ENCODE measurements around the gene EPSTI1.
"Not testable (repeated sequence)": the region's sequence is repeated elsewhere in the genome, so short reads cannot be mapped to it uniquely, and the experiment has no call there.

The EPSTI1 gene

DNA sequence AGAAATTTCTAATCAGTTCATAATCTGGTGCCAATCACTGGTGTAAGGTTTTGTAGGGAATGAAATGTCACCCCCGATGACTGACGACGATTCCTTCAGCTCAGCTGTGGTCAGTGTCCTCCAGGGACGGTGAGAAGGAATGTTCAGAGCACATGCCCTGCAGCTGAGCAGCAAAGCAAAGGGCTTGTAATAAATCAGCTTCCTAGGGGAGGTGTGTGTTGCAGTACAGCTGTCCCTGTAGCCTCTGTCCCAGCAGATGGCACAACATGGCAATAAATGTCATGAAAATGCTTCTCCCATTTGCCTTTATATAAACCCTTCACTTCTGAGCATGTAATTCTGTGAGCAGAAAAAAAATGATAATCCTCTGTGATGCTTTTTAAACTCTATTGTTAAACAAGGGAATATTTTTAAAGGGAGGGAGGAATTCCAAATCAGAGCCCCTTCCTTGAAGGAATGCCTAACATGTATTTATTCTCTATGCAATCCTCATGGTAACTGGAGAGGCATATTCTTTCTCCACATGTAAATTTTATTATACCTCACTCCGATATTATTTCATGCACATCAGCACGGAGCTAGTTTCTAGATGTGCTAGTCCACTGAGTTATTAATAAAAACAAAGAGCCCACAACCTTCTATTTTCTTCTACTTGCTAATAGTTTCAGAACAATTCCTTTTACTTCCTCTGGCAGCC, 108.1 kb downstream of the EPSTI1 start:
- peak in 1 of 2 experiments; percentile 5 for DNase-seq

DNA sequence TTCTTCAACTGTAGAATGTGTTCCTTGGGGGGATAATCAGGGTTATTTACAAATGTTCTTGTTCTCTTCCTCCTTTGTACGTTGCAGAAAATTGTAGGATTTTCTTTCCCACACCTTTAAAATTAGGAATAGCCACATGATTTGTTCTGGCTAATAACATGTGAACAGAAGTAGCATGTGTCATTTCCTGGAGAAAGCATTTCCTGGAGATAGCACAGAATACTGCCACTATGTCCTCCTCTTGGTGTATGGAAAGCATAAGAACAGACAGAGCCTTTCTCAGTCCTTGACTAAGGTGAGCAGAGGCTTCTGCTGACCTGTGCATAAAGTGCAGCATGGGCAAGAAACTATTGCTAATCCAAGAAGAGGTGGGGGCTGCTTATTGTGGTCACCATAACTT, 108.9 kb downstream of the EPSTI1 start:
- DNase-seq = no peak

GRCh38 chr13:42880056-42880605, 111.9 kb downstream of the EPSTI1 start:
- DNase-seq = no peak

GRCh38 chr13:42878721-42879120, 113.3 kb downstream of the EPSTI1 start:
- no peak for DNase-seq

DNA sequence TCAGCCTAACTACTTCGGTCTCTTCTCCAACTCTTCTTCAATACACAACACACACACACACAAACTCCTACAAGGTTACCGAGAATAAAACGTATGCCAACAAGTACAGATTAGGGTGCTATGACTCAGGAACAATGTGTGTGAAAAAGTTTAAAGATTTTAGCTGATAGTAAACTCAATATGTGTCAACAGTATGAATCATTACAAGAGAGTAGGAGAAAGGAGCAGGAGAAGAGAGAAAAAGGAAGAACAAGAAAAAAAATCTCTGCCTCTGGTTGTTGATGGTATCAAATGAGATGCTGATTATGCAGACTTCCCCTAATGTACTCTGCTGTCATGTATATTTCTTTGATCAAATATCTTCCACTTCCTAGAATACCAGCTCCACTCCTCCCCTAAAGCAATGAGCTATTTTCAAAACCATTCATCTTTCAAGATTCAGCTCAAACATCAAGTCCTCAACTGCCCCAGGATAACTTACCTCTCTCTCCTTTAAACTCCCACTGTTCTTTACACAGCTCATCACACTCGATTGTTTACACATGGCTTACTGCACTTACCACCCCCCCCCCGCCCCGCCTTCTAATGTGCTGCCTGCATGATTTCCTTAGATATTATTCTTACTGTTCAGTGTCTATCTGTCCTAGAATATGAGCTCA, 115.0 kb downstream of the EPSTI1 start:
- no peak for DNase-seq

GRCh38 chr13:42876270-42876714, 115.7 kb downstream of the EPSTI1 start:
- no peak for DNase-seq

- DNase-seq = no peak
Observed at GRCh38 chr13:42875475-42876269, 116.4 kb downstream of the EPSTI1 start.

DNA sequence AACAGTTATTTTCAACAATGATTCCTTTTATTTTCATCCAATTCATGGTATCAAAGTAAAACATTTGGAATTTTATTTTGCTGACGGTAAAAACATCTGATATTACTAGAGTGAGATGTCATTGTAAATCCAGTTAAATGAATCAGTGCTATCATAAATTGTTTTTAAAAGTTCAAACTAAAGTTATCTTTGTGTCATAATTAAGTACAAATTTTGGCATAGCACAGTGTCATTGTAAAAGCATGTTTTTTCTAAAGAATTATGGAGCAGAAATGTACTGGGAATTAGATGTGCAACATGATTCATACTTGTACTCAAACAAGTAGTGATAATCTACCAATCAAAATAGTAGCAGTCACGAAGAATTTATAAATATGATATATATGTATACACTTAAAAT, 117.8 kb downstream of the EPSTI1 start:
- DNase-seq = no peak

DNA sequence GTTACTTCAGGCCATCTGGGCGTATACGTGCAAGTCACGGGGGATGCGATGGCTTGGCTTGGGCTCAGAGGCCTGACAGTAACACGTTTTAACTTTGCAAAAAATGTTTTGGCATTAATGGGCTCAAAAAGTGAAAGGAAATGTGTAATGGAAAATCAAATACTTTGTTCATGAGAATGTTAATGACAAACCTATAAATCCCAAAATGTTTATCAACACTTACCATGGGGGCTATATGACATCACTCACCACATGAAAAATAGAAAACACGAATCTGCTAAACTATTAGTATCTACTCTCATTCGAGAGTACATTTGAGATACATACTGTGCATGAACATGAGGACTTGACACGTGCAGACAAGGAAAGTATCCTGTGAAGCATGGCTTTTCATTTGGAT, 119.0 kb downstream of the EPSTI1 start:
- DNase-seq = no peak

DNA sequence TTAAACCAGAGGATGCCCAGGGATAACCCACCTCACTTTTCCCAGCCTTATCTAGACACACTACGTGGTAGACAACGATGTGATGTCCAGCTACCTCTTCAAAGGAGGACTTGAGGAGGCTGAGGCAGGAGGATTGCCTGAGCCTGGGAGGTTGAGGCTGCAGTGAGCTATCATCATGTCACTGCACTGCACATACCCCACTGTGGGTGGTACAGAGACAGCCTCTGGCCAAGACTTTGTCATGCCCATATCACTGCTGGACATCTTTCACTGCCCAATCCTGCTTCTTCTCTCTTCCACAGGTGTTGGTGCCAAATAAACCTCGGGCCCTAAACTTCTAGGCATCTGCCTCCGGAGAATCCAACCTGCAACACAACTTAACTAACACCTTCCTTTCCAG, 124.8 kb downstream of the EPSTI1 start:
- DNase-seq = no peak

GRCh38 chr13:42865768-42866102, 126.3 kb downstream of the EPSTI1 start:
- DNase-seq = no peak

- no peak for DNase-seq
Observed at GRCh38 chr13:42864952-42865767, 126.9 kb downstream of the EPSTI1 start.

DNA sequence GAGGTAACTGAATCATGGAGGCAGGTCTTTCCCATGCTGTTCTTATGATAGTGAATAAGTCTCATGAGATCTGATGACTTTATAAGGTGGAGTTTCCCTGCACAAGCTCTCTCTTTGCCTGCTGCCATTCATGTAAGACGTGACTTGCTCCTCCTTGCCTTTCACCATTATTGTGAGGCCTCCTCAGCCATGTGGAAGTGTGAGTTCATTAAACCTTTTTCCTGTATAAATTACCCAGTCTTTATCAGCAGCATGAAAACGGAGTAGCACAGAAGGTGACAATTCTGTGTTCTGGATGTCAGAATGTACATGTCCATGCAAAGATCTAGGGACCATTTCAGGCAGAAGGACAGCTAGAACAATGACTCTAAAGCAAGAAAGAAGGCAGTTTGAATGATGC, 129.7 kb downstream of the EPSTI1 start:
- not testable (repeated sequence) for DNase-seq

DNA sequence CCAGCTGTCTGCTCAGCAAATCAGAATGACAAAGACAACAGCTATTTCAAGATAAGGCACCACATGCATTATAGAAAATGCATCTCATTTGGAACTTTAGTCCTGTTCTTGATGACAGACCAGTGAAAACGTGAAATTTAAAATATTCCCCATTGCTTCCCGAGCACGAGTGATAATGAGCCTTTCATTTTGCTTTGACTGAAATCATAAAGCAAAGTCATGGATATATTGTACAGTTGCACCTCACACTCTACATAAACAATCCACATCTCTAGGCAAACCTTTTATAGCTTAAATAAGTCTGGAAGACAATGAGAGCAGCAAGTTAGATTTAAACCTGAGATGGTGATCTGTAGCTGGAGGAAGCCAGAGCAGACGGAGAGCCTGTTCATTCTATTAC, 131.6 kb downstream of the EPSTI1 start:
- DNase-seq = no peak

DNA sequence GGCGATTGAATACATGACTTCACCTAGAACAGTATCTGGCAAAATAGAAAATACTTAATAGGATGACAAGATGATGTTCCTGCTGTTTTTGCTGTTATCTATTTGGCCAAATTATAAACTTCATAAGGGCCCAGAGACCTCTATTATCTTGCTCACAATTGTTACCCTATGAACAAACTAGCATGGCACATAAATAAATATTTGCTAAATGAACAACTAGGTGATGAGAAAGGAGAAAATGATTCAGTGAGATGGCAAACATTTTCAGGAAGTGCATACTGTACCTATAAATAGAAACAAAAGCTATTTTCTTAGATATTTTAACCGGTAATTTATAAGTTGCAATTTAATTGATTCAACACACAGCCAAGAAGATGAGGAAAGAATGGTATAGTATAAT, 132.3 kb downstream of the EPSTI1 start:
- DNase-seq = no peak

DNA sequence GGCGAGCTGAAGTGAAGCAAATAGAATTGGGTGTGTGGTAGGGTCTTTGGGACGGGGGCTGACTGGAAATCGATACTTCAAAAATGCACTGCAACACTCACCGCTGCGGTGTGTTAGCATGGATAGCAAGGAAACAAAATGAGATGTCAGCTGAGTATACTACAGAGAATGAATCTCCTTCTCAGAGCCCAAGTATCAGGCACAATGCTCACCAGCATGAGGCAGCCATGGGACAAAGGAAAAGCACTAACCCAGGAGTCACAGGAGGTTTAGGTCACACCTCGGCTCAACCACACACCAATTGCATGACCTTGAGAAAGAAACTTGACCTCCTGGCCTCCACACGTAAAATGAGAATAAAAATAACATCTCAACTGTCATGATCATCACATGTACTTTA, 136.6 kb downstream of the EPSTI1 start:
- DNase-seq = no peak

DNA sequence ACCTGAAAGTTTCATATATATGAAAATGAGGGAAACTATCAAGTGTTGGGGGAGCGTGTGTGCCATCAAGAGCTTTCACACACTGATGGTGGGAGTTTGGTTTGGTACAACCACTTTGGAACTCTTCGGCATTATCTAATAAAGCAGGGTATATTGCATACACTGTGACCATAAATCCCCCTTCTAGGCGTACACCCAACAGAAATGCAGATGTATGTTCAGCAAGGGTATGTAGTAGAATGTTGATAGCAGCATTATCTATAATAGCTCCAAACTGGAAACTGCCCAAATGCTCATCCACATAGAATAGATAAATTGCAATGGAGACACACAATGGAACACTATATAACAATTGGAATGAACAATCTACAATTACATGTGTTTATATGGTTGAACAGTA, 139.9 kb downstream of the EPSTI1 start:
- DNase-seq = no peak

- no peak for DNase-seq
Observed at GRCh38 chr13:42849200-42849599, 142.8 kb downstream of the EPSTI1 start.

DNA sequence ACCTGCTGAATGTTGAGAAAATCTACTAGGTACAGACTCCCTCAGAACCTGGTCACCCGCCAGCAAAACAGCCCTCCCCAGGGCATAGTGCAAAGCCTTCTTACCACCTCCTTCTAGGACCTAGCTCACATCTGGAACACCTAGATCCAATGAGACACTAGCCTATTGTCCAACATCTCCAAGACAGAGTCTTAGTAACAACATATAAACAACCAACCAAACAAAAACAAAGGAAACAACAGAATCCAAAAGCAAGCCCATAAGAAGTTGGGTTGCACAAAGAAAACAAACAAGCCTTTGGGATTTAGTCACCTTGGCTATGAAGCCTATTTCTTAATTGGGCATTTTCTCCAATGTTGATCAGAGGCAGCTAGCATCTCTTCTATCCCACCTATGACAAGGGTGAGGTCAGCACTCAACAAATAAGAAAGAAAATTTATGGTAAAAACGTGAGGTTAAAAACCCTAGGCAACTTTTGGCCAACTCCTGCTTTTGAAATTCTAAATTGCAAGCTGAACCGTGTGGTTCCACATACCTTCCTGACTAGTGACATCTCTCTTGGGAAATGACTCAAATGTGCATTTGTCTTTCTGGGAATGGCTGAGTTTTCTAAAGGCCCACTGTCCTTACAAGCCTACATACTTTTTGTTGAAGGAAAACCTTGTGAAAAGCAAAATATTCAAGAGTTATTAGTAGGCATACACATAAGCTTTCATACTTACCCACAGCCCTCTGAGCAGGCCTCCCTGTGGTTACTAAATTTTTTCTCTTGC, 144.0 kb downstream of the EPSTI1 start:
- no peak for DNase-seq

- peak; percentile 9 to 24 for DNase-seq
Observed at GRCh38 chr13:42836930-42837690, 154.9 kb downstream of the EPSTI1 start.

Data from NCI-H187 (cell line).